Urothelium cell line (cell line): ENCODE measurements around the gene TCF4.
A peak's percentile ranks its signal among the peaks of the same experiment; 100 is the strongest.

Source experiments
- DNase-seq: peaks from one replicate; pipeline ENCODE4 v3.0.0; 2011; ENCODE audit warnings: low spot score, mixed read lengths
- FAIRE-seq: peaks from 2 replicates; lab custom pipeline; 2011; peaks lifted over from hg19 to GRCh38; lab: Jason Lieb, UNC

The TCF4 gene

GRCh38 chr18:55275039-55275901 is 312.7 kb downstream of the TCF4 start:
- no peak for DNase-seq
- no peak for FAIRE-seq

- FAIRE-seq (no peak), DNase-seq (no peak)
Observed at GRCh38 chr18:55272510-55273243, 315.3 kb downstream of the TCF4 start.

- no peak for FAIRE-seq
Observed at GRCh38 chr18:55269622-55270021, 318.4 kb downstream of the TCF4 start.

GRCh38 chr18:55268628-55269275 is 319.2 kb downstream of the TCF4 start:
- no peak for DNase-seq
- no peak for FAIRE-seq

More at GRCh38 chr18:55269622-55270021, 318.4 kb downstream of the TCF4 start:
- DNase-seq: no peak

GRCh38 chr18:55268151-55268601 is 319.8 kb downstream of the TCF4 start:
- DNase-seq: no peak
- no peak for FAIRE-seq

GRCh38 chr18:55266981-55267380 is 321.0 kb downstream of the TCF4 start:
- DNase-seq (no peak), FAIRE-seq (no peak)

GRCh38 chr18:55265984-55266383 is 322.0 kb downstream of the TCF4 start:
- DNase-seq (no peak), FAIRE-seq (no peak)

GRCh38 chr18:55265130-55265675 is 322.8 kb downstream of the TCF4 start:
- DNase-seq: no peak
- no peak for FAIRE-seq

GRCh38 chr18:55264108-55264507 is 323.9 kb downstream of the TCF4 start:
- no peak for FAIRE-seq
- DNase-seq: peak; percentile 10

- FAIRE-seq (no peak), DNase-seq (no peak)
Observed at GRCh38 chr18:55262021-55262560, 325.9 kb downstream of the TCF4 start.

GRCh38 chr18:55261253-55261652 is 326.7 kb downstream of the TCF4 start:
- FAIRE-seq: no peak

GRCh38 chr18:55258088-55258487 is 329.9 kb downstream of the TCF4 start:
- FAIRE-seq: no peak
- no peak for DNase-seq

More at GRCh38 chr18:55261253-55261652, 326.7 kb downstream of the TCF4 start:
- DNase-seq: no peak

GRCh38 chr18:55256929-55257289 is 331.1 kb downstream of the TCF4 start:
- FAIRE-seq (no peak), DNase-seq (no peak)

- FAIRE-seq (no peak), DNase-seq (no peak)
Observed at GRCh38 chr18:55256226-55256928, 331.6 kb downstream of the TCF4 start.

- FAIRE-seq (no peak), DNase-seq (no peak)
Observed at GRCh38 chr18:55253814-55254213, 334.2 kb downstream of the TCF4 start.

GRCh38 chr18:55252901-55253300 is 335.1 kb downstream of the TCF4 start:
- DNase-seq (no peak), FAIRE-seq (no peak)

- DNase-seq: no peak
- FAIRE-seq: no peak
Observed at GRCh38 chr18:55252053-55252675, 335.8 kb downstream of the TCF4 start.

- DNase-seq: peak; percentile 44
- no peak for FAIRE-seq
Observed at GRCh38 chr18:55251254-55251971, 336.6 kb downstream of the TCF4 start.

GRCh38 chr18:55250768-55251173 is 337.2 kb downstream of the TCF4 start:
- no peak for DNase-seq
- no peak for FAIRE-seq
